ENCODE measurements around the gene XCL2. TPM values are rescaled to one million over a fixed set of nuclear protein-coding genes. Genes with fewer than 3 reads are reported as not detected.

The XCL2 gene
- total and polyA plus RNA-seq, 2 of the 4 experiments (the other 2 are of a cell fraction), result not detected

GRCh38 chr1:168585937-168586336 is 42.1 kb upstream of the XCL2 start:
- Histone ChIP-seq H3K27me3 (ENCODE audit: control insufficient read depth, insufficient read depth, low read length) (no peaks in the 10 kb centered on the region; the same call in 1 of the 2 replicates), H3K9me1 (ENCODE audit: insufficient read depth, low read length) (no peaks in the 10 kb centered on the region), H3K56ac (ENCODE audit: extremely low read depth, insufficient read depth, low read length) (no peak overlapping the region), H3K4me2 (ENCODE audit: low read depth, low read length) (no peak overlapping the region), H2BK20ac (ENCODE audit: low read depth, low read length) (no peak overlapping the region), H3K9ac (ENCODE audit: low read depth, low read length) (no peak overlapping the region), H2AK9ac (replicated peaks; ENCODE audit: low read depth, low read length, poor library complexity) (no peak overlapping the region), H3K23ac (ENCODE audit: low read depth, low read length) (no peak overlapping the region), H4K20me1 (ENCODE audit: insufficient read depth, low read length) (no peaks in the 10 kb centered on the region), H3K18ac (ENCODE audit: low read depth, low read length) (no peak overlapping the region), H3K4me1 (ENCODE audit: control insufficient read depth, insufficient read depth, low read length) (no peaks in the 10 kb centered on the region), H3K36me3 (ENCODE audit: control insufficient read depth, insufficient read depth, low read length) (no peaks in the 10 kb centered on the region), H3K79me1 (ENCODE audit: low read depth in 1 of 2, low read length in 2 of 2) (no peaks in the 10 kb centered on the region), H4K91ac (ENCODE audit: insufficient read depth, low read depth, low read length) (no peak overlapping the region), H2AK5ac (ENCODE audit: low read depth, low read length) (no peak overlapping the region), H2BK120ac (ENCODE audit: low read depth, low read length) (no peak overlapping the region), H3K4me3 (ENCODE audit: insufficient read depth, low read depth, low read length) (no peak overlapping the region), H3K27ac (ENCODE audit: insufficient read depth, low read length) (no peak overlapping the region), H2BK5ac (ENCODE audit: low read depth, low read length, poor library complexity, severe bottlenecking) (no peak overlapping the region), H3K14ac (replicated peaks; ENCODE audit: low read depth, low read length) (no peak overlapping the region), H3K9me3 (ENCODE audit: control insufficient read depth, insufficient read depth, low read length) (no peaks in the 10 kb centered on the region), H4K5ac (ENCODE audit: low read depth, low read length) (no peak overlapping the region), H2AFZ (replicated peaks; ENCODE audit: low read length, poor library complexity) (no peak overlapping the region), H4K8ac (ENCODE audit: low read depth in 2 of 2, low read length in 2 of 2) (no peak overlapping the region), H2BK15ac (ENCODE audit: low read depth, low read length) (no peak overlapping the region), H3K4ac (ENCODE audit: low read depth, low read length) (no peak overlapping the region)
- ChIA-PET CTCF (no interaction called here), POLR2A (ENCODE audit: unreplicated experiment) (no interaction called here)
- dilution Hi-C loops (cut with HindIII; ENCODE audit: low sequenced_read_pairs, unreplicated experiment), result no loop called here
- intact Hi-C loops (cut with micrococcal nuclease), result no loop called here
- ATAC-seq (ENCODE audit: low read depth) (no peak), DNase-seq (no peak)
- BruUV-seq (replicated peaks), result no TSS peak
- in situ Hi-C loops (cut with MboI; ENCODE audit: low sequenced_read_pairs), result no loop called here
- TF ChIP-seq CTCF (conservative IDR thresholded peaks at IDR 0.05; ENCODE audit: low read depth, low read length), result no peak
- TF ChIP-seq RAD21 (IDR thresholded peaks at IDR 0.05; ENCODE audit: low read length), result no peak
- TF ChIP-seq NFE2L2 (IDR thresholded peaks at IDR 0.05; ENCODE audit: low read depth, low read length), result no peak
- TF ChIP-seq MAZ (IDR thresholded peaks at IDR 0.05; ENCODE audit: borderline replicate concordance, low read depth, low read length), result no peak
- WGBS, 2 experiments (ENCODE audit: extremely low coverage in 2 of 2, insufficient read length in 1 of 2), result no CpG with 5 or more reads among the region's 1 CpG
